Prostate gland (tissue), 2 donors: ENCODE results near the gene MIPOL1. TPM values are rescaled to one million over a fixed set of nuclear protein-coding genes. Genes with fewer than 3 reads are reported as not detected.
"Not testable (repeated sequence)": the region's sequence is repeated elsewhere in the genome, so short reads cannot be mapped to it uniquely, and the experiment has no call there.

ENCODE experiments used
- DNase-seq: peaks from one replicate; pipeline ENCODE4 v3.0.0-alpha.2; 2019; ENCODE audit warnings: low spot score
- H3K27ac ChIP-seq, 2 donors: fragments of 200-600 bp; sonication (generic); 2 replicates each; pipeline ENCODE4 v1.5.1; 2017 to 2019
- H3K27me3 ChIP-seq: fragments of 200-600 bp; sonication (generic); replicated peaks from 2 replicates; pipeline ENCODE4 v1.5.1; 2019; ENCODE audit not compliant: insufficient read depth
- H3K36me3 ChIP-seq, 2 donors: fragments of 200-600 bp; sonication (generic); 1 replicate in 1 of 2; 2 replicates in 1 of 2; pipeline versions ENCODE4 v1.5.1 to v1.8.1; 2017 to 2019
- H3K4me1 ChIP-seq: fragments of 200-600 bp; sonication (generic); replicated peaks from 2 replicates; pipeline ENCODE4 v1.5.1; 2019
- H3K4me3 ChIP-seq, 2 donors: fragments of 200-600 bp; sonication (generic); 2 replicates each; pipeline ENCODE4 v1.5.1; 2017 to 2019
- H3K9me3 ChIP-seq: fragments of 200-600 bp; sonication (generic); 2 replicates; pipeline ENCODE4 v1.5.1; 2017
- CTCF ChIP-seq, 4 experiments: fragments of 200-600 bp in 2 of 4; fragments of 450-650 bp in 2 of 4; sonication (generic) in 2 of 4; IDR thresholded peaks; 1 replicate in 3 of 4; 2 replicates in 1 of 4; pipeline ENCODE4 v1.5.1; 2016 to 2019; ENCODE audit warnings: antibody characterized with exemption in 4 of 4, mild to moderate bottlenecking in 2 of 4, moderate library complexity in 2 of 4
- POLR2A ChIP-seq: fragments of 450-650 bp; IDR thresholded peaks from one replicate; pipeline ENCODE4 v1.6.1; 2016; ENCODE audit warnings: antibody characterized with exemption, mild to moderate bottlenecking
- POLR2AphosphoS5 ChIP-seq: sonication (generic); formaldehyde crosslinking; IDR thresholded peaks from one replicate; pipeline ENCODE4 v1.6.1; 2017; ENCODE audit warnings: antibody characterized with exemption
- WGBS: methylation state at CpG from one replicate; pipeline ENCODE4 v1.1.5; 2018; 5-methylcytosine and 5-hydroxymethylcytosine counted together
- intact Hi-C: fragments of 100-400 bp; cut with DNase I; formaldehyde crosslinking; loops from one replicate; pipeline ENCODE4 v1.14.2; 2022
- total RNA-seq, 2 donors: library from RNA; depleted of rRNA; stranded (reverse); fragments of >200 nt; gene quantifications; one replicate each; pipeline ENCODE4 v1.1.0, GENCODE V29; 2016

Gene MIPOL1
- total RNA-seq, 2 donors from 2014 or later, result 14.4 to 31.4 TPM

DNA sequence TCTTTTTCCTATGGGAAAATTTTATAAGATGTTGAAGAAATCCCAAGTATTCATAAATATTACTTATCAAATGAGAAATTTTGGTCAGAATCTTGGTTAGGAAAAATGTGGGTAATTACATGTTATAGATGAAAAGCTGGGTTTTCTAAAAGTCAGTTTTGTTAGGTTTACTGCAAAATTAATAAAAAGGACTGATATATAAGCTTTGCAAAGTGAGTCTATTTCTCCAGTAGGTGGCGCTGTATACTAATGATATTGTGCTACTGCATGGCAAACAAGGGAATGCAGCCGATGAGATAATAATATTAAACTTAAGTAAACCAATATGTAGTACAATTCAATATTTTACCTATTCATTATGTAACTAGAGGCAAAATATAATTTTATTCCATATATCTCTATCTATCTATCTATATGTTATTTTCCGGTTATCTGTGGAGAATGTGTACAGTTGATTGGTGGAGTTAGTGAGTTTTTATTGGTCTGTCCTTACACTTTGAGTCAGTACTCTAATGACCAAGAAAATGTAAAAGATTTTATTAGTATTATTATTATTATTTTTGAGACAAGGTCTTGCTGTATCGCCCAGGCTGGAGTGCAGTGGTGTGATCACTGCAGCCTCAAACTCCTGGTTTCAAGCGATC is 32.9 kb downstream of the MIPOL1 start:
- intact Hi-C loops, result no loop called here
- no peak overlapping the region for H3K4me3 ChIP-seq
- H3K27ac ChIP-seq, result no peak overlapping the region
- H3K36me3 ChIP-seq, result no peaks in the 10 kb centered on the region
- 58% methylated on average over 5 of the region's 5 CpGs for WGBS
- no peaks in the 10 kb centered on the region for H3K27me3 ChIP-seq
- no peaks in the 10 kb centered on the region for H3K9me3 ChIP-seq
- peak; percentile 50 for DNase-seq
- no peaks in the 10 kb centered on the region for H3K4me1 ChIP-seq
- TF ChIP-seq CTCF (IDR thresholded peaks at IDR 0.05) (peak; percentile 52 to 90 (median 84)), POLR2AphosphoS5 (peak; percentile 45), POLR2A (no peak)

DNA sequence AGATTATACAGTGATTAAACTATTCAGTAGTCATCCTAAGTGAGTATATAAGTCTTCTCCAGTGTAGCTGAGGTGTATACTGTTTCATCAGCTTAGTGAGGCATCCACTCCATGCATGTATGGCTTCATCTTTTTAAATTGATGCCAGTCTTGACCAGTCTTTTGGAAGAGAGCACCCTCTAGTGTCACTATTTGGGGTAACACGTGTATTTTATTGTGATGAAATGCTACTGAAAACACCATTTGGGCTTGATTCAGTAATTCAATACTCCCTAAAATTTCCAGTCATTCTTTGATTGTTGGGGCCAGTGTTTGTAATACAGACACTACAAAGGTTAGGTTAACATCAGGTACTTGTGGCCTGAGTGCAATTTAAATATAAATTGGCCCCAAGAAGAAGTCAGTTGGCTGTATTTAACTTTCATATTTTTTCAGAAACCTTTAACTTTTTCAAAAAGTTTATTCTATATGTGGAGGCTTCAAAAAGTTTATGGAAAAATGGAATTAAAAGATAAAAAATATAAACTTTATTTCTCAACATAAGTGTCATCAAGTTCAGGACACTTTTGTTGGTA is 35.3 kb downstream of the MIPOL1 start:
- whole genome bisulfite sequencing, result 15% methylated on average over 1 of the region's 1 CpG

DNA sequence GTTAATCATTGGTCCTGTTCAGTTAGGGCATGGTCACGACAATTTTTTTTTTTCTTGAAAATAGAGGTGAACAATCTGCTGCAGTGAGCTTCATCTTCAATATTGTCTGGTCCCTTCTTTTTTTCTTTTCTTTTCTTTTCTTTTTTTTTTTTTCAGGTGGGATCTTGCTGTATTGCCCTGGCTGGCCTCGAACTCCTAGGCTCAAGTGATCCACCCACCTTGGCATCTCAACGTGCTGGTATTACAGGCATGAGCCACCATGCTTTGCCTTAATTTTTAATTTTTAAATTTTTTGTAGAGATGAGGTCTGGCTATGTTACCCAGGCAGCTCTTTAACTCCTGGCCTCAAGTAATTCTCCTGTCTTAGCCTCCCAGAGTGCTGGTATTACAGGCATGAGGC is 36.5 kb downstream of the MIPOL1 start:
- intact Hi-C loops, result no loop called here
- TF ChIP-seq POLR2AphosphoS5, result no peak
- Histone ChIP-seq H3K36me3 (no peaks in the 10 kb centered on the region), H3K4me3 (no peak overlapping the region), H3K27ac (no peak overlapping the region), H3K9me3 (no peaks in the 10 kb centered on the region), H3K27me3 (no peaks in the 10 kb centered on the region), H3K4me1 (no peaks in the 10 kb centered on the region)
- DNase-seq, result no peak
- WGBS, result 82% methylated on average over 3 of the region's 3 CpGs

More for the DNA sequence above, 35.3 kb downstream of the MIPOL1 start:
- no peak overlapping the region for H3K4me3 ChIP-seq
- H3K4me1 ChIP-seq, result no peaks in the 10 kb centered on the region
- intact Hi-C loops, result no loop called here
- no peak overlapping the region for H3K27ac ChIP-seq
- no peaks in the 10 kb centered on the region for H3K9me3 ChIP-seq
- TF ChIP-seq POLR2AphosphoS5, result no peak
- TF ChIP-seq CTCF (IDR thresholded peaks at IDR 0.05), result peak; percentile 18 to 55 (median 38)
- no peak for TF ChIP-seq POLR2A
- DNase-seq, result no peak
- no peaks in the 10 kb centered on the region for H3K36me3 ChIP-seq
- H3K27me3 ChIP-seq, result no peaks in the 10 kb centered on the region

DNA sequence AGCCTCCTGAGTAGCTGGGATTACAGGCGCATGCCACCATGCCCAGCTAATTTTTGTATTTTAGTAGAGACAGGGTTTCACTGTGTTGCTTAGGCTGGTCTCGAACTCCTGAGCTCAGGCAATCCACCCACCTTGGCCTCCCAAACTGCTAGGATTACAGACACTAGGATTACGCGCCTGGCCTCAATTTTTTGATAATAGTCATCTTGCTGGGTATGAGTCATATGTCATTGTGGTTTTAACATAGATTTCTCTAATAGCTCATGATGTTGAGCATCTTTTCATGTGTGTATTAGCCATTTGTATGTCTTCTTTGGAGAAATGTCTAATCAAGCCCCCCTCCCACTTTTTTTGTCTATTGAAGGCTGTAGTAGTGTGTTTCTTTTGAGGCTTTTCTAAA is 38.3 kb downstream of the MIPOL1 start:
- H3K27ac ChIP-seq, H3K27me3 ChIP-seq, DNase-seq, H3K9me3 ChIP-seq, H3K36me3 ChIP-seq, H3K4me3 ChIP-seq, intact Hi-C loops, H3K4me1 ChIP-seq: not testable (repeated sequence)
- 94% methylated on average over 4 of the region's 4 CpGs for WGBS

GRCh38 chr14:37237094-37237493 is 39.4 kb downstream of the MIPOL1 start:
- intact Hi-C loops, result no loop called here
- H3K27ac ChIP-seq, result no peak overlapping the region

More at GRCh38 chr14:37237094-37237493, 39.4 kb downstream of the MIPOL1 start:
- TF ChIP-seq POLR2AphosphoS5 (no peak), CTCF (IDR thresholded peaks at IDR 0.05) (no peak), POLR2A (no peak)
- no peaks in the 10 kb centered on the region for H3K9me3 ChIP-seq
- DNase-seq, result no peak
- H3K4me3 ChIP-seq, result no peak overlapping the region
- no peaks in the 10 kb centered on the region for H3K4me1 ChIP-seq
- H3K36me3 ChIP-seq, result no peaks in the 10 kb centered on the region
- H3K27me3 ChIP-seq, result no peaks in the 10 kb centered on the region
